Measurements from ENCODE around the gene PLVAP.
A peak's percentile ranks its signal among the peaks of the same experiment; 100 is the strongest.

The PLVAP gene, protein sequence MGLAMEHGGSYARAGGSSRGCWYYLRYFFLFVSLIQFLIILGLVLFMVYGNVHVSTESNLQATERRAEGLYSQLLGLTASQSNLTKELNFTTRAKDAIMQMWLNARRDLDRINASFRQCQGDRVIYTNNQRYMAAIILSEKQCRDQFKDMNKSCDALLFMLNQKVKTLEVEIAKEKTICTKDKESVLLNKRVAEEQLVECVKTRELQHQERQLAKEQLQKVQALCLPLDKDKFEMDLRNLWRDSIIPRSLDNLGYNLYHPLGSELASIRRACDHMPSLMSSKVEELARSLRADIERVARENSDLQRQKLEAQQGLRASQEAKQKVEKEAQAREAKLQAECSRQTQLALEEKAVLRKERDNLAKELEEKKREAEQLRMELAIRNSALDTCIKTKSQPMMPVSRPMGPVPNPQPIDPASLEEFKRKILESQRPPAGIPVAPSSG

GRCh38 chr19:17376935-17377600 lies at the start of gene PLVAP:
Gene PLVAP, minus strand, starts transcription at chr19:17377342. Its CDS starts 54 bp downstream, at chr19:17377288.
- DNase-seq (ENCODE audit: low read depth in 2 of 2) = no peak

GRCh38 chr19:17424743-17425365 lies 47.7 kb upstream of the PLVAP start:
- no peak for DNase-seq (ENCODE audit: low read depth in 2 of 2)

DNA sequence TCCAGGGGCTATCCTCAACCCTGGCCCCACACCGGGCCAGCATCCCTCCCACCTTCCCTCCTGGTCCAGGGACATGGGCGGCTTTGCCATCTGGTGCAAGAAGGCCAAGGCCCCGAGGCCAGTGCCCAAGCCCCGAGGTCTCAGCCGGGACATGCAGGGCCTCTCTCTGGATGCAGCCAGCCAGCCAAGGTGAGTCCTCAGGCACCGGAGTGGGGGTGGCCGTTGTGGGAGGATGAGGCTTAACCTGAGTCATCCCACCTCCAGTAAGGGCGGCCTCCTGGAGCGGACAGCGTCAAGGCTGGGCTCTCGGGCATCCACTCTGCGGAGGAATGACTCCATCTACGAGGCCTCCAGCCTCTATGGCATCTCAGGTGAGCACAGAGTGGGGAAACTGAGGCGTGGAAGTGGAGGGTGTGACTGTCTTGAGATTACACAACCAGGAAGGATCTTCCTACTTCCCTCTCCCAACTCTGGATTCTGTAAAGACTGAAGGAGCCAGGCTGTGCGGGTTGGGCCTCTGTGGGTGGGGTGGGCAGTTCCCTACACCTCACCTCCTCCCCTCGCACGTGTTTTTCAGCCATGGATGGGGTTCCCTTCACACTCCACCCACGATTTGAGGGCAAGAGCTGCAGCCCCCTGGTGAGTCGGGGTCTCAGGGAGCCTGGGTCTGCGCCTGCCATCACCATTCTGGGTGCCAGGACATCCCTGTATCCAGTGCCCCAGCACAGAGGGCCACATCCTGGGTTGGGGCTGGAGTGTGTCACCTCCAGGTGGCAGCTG lies 46.5 kb upstream of the PLVAP start:
- DNase-seq (ENCODE audit: low read depth in 2 of 2) = no peak

- DNase-seq (ENCODE audit: low read depth in 2 of 2) = no peak
Observed at GRCh38 chr19:17421942-17422341, 44.8 kb upstream of the PLVAP start.

DNA sequence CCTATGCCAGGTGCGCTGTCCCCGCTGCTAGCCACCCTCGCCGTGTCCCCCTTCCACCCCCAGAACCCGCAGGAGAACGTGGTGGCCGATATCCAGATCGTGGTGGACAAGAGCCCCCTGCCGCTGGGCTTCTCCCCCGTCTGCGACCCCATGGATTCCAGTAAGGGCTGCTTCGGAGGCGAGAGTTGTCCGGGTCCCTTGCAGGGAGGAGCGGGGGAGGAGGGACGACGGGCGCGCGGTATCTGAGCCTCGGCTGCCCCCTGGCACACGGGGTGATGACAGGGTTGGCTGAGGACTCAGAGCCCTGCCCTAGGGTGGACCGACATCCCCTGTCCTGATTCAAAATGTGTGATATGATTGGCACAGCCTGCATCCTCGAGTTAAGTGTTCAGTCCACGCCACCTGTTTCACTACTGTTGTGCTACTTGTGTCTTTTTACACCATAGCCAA lies 43.4 kb upstream of the PLVAP start:
- DNase-seq (ENCODE audit: low read depth in 2 of 2) = no peak

DNA sequence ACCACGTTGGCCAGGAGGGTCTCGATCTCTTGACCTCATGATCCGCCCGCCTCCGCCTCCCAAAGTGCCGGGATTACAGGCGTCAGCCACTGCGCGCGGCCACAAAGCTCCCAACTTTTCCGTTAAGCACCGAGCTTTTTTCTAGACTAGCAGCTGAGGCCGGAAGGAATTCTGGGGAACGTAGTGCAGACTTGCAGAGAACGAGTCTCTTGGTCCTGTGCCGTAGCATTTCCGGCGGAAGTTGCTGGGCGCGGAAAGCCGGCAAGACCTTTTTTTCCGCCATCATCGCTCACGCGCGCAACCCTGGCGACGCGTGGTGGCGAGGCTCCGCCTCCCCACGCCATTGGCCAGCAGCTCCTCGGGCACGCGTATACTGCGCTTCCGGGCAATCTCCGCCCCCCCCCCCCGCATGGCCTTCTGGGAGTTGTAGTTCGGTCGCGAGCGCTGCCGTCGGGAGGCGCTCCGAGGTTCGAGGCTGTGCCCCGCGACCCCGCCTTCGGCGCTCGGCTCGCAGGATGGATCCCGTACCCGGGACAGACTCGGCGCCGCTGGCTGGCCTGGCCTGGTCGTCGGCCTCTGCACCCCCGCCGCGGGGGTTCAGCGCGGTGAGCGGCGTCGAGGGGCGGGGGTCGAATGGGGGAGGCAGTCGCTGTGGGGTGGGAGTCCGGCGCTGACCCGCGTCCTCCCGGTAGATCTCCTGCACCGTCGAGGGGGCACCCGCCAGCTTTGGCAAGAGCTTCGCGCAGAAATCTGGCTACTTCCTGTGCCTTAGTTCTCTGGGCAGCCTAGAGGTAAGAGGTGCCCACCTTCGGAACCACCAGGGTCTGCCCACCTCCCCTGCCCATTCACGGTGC lies 42.7 kb upstream of the PLVAP start, which contains the start of gene MVB12A:
Gene MVB12A (plus strand): TSS at position 427 of the 854 bp plus-strand sequence. CDS start 89 bp downstream, at position 516.
- peak; percentile 86 to 94 for DNase-seq (ENCODE audit: low read depth in 2 of 2)

GRCh38 chr19:17419154-17419620 lies 42.0 kb upstream of the PLVAP start:
- no peak for DNase-seq (ENCODE audit: low read depth in 2 of 2)

DNA sequence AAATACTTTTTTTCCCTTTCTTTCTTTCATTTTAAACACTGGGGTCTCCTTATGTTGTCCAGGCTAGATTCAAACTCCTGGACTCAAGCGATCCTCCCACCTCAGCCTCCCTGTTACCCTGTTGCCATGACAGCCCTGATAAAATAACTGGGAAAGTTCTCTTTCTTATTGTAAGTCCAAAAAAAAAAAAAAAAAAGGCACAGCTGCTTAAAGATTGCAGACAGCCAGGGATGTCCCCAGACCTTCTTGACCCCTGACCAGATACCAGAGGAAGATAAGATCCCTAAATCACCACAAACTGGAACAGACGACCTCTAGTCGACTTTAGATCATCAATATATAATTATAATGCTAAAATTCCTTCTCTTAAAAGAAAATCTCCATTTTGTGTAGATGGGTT lies 41.6 kb upstream of the PLVAP start:
- no peak for DNase-seq (ENCODE audit: low read depth in 2 of 2)

DNA sequence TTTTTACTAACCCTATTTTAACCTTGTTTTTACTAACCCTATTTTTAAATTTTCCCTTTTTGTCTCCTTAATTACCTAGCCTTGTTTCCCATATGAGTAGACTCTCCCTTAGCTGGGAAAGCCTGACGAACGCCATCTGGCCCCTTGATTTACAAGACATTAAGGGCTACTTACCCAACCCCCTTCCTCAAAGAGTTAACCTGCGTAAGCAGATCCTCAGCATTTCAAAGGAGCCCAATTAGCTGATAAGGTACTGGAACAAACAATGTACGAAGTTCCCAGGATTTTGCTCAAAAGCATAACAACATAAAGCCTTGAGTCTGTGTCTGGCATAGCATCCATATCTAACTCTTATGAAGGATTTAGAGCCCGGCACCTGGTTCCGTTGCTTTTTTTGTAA lies 38.0 kb upstream of the PLVAP start:
- no peak for DNase-seq (ENCODE audit: low read depth in 2 of 2)

- no peak for DNase-seq (ENCODE audit: low read depth in 2 of 2)
Observed at GRCh38 chr19:17414097-17414496, 37.0 kb upstream of the PLVAP start.

- no peak for DNase-seq (ENCODE audit: low read depth in 2 of 2)
Observed at GRCh38 chr19:17411801-17412200, 34.7 kb upstream of the PLVAP start.

DNA sequence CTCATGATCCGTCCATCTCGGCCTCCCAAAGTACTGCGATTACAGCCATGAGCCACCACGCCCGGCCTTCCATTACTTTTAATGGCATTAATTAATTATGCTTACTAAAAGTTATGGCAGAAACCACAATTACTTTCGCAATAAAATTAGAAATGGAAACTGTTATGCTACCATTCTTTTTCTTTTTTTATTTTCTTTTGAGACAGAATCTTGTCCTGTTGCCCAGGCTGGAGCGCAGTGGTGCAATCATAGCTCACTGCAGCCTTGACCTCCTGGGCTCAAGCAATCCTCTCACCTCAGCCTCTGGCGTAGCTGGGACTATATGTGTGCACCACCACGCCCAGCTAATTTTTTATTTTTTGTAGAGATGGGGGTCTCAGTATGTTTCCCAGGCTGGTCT lies 32.8 kb upstream of the PLVAP start:
- DNase-seq (ENCODE audit: low read depth in 2 of 2) = no peak

DNA sequence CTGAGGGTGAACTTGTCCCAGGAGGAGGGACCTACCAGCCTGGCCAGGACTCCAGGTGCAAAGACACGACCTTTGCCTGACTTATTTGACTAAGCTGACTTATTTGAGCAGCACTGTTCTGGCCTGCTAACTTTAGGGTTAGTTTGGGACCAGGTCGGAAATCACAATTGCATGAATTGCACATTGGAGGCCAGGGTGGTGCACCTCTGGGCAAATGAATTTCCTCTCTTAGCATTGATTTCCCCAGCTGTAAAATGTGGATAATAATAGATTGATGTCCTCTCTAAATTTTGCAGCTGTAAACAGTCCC lies 29.7 kb upstream of the PLVAP start:
- DNase-seq (ENCODE audit: low read depth in 2 of 2) = no peak

DNA sequence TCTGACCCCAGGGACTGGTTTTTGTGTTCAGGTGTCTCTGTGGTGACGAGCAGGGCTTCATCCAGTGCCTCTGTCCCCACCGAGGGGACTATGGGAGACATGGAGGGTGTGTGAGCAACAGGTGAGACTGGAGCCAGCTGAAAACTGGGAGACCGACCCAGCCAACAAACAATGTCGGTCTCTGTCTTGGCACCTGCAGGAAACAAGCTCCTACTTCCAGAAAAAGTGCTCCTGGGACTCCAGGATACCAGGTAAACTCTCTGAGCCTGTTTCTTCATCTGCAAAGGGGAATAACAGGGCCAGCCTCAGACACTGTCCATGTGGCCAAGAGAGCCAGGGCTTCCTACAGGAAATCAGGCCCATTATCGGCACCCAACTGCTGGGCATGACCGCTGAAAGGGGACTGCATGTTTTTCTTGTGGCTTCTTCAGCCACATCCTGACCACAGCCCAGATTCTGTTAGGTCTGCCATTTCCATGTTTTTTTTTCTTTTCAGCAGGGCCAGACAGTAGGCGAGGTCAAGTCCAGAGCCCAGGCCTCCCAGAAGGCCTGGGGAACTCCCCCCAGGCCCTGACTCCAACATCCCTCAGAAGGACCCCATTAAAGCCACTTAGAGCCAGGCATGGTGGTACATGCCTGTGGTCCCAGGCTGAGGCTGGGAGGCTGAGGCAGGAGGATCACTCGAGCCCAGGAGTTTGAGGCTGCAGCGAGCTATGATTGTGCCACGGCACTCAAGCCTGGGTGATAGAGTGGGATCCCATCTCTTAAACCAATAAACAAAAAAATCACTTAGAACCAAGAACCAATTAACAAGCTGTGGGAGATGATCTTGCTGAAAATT lies 29.1 kb upstream of the PLVAP start:
- DNase-seq (ENCODE audit: low read depth in 2 of 2) = peak in 1 of 2 donors; percentile 48

DNA sequence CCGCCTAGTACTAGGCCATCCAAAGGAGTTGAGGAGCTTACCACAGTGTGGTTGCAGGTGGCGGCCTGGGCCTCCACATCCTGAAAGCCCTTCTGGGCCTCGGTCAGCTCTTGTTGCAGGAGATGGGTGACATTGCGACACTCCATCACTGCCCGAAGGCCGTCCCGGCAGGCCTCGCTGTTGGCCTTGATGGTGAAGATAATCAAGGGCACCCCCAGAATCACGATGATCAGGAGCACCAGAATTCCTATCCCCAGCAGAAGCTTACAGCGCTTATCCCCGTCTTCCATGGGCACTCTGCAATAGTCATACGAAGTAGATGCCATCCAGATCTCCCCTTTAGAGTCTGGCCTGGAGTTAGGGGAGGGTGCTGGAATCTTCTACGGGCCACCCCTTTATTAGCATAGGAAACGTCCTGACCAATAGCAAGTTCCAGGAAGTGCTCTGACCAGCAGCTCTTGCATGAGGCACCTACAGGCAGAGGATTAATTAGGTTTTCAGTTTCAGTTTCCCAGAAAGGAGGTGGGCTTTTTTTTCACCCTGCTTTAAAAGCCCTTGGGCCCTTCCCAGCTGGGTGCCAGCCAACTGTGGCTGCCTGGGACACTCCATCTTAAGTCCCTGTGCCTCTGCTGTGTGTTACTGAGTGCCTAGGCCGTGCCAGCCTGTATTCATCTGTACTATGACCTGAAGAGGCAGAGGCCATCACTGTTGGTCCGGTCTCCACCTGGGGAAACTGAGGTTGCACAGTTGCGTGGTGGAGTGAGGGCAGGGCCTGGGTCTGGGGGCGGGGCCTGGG lies 28.3 kb upstream of the PLVAP start, which contains the start of gene BST2:
Gene BST2 (minus strand): TSS at position 381 of the 796 bp plus-strand sequence. CDS start 55 bp downstream, at position 326.
- DNase-seq (ENCODE audit: low read depth in 2 of 2) = no peak

DNA sequence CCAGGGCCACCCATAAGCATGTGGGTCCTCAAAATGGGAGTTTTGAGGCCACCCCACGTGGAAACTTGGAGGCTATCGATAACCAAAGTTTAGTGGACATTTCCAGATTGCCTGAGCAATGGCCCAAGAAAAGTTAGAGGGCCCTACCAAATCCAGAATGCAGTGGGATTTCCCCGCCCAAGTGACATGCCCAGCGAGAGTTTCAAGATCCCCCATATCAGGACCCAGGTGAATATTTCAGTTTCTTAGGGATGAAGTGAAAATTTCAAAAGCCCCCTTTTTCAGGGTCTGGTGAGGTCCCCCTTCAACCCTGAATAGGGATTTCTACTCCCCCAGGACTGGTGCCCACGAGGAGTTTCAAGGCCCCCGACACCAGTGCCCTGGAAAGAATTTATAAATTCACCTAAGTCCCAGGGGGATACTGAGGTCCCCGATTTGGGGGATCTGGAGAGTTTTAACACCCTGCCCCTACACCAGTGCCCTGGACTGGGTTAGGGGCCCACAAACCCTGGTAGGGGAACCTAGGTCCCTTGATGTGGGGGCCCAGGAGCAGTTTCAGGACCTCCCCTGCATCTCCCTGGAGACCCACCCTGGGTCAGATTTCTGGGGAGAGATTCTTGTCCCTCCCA lies 27.6 kb upstream of the PLVAP start:
- no peak for DNase-seq (ENCODE audit: low read depth in 2 of 2)

DNA sequence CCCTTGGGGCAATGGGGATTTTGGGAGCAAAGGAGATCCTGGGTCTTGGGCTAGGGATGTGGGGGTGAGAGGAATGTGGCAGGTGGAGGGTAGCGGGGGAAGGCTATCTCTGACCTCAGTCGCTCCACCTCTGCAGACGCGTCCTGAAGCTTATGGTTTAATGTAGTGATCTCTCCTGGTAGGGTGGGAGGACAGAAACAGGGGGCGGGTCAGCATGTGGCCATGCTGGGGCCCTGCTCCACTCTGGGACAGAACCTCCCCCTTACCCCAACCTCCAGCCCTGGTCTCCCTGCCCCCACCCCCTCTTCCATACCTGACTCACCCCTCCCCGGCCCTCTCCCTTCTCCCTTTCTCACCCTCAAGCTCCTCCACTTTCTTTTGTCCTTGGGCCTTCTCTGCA lies 26.9 kb upstream of the PLVAP start:
- DNase-seq (ENCODE audit: low read depth in 2 of 2) = no peak
